HG03064 (cell line): ENCODE measurements around the gene RNF168.
"Not testable (repeated sequence)": the region's sequence is repeated elsewhere in the genome, so short reads cannot be mapped to it uniquely, and the experiment has no call there.

Source experiments
- ATAC-seq: cut with Tn5 transposase; IDR thresholded peaks from one replicate; pipeline ENCODE4 v1.9.1; 2021; ENCODE audit warnings: low read depth; ENCODE audit not compliant: unreplicated experiment

Gene RNF168

GRCh38 chr3:196517162-196517800 is 13.7 kb upstream of the RNF168 start:
- ATAC-seq = no peak

GRCh38 chr3:196514913-196515621 is 11.5 kb upstream of the RNF168 start, which contains the start of gene SMCO1:
Gene SMCO1, minus strand, starts transcription at chr3:196515346. Its CDS starts 137 bp downstream, at chr3:196515209.
- no peak for ATAC-seq

- no peak for ATAC-seq
Observed at GRCh38 chr3:196514350-196514716, 10.8 kb upstream of the RNF168 start.

GRCh38 chr3:196513697-196514349 is 10.3 kb upstream of the RNF168 start:
- no peak for ATAC-seq

GRCh38 chr3:196511646-196512425 is 8.3 kb upstream of the RNF168 start:
- not testable (repeated sequence) for ATAC-seq

GRCh38 chr3:196511108-196511507 is 7.5 kb upstream of the RNF168 start:
- ATAC-seq = not testable (repeated sequence)

- ATAC-seq = no peak
Observed at GRCh38 chr3:196506687-196507086, 3.1 kb upstream of the RNF168 start.

- ATAC-seq = no peak
Observed at GRCh38 chr3:196504556-196504955, 988 bp upstream of the RNF168 start.

GRCh38 chr3:196504077-196504398 is 470 bp upstream of the RNF168 start:
- ATAC-seq = not testable (repeated sequence)

- peak; percentile 3 for ATAC-seq
Observed at GRCh38 chr3:196502775-196503195, 783 bp downstream of the RNF168 start.

GRCh38 chr3:196501316-196502044 is 2.1 kb downstream of the RNF168 start:
- ATAC-seq = no peak

GRCh38 chr3:196499807-196500524 is 3.6 kb downstream of the RNF168 start:
- no peak for ATAC-seq

- no peak for ATAC-seq
Observed at GRCh38 chr3:196499061-196499460, 4.5 kb downstream of the RNF168 start.

GRCh38 chr3:196498297-196498696 is 5.3 kb downstream of the RNF168 start:
- no peak for ATAC-seq

GRCh38 chr3:196496183-196496582 is 7.4 kb downstream of the RNF168 start:
- ATAC-seq = no peak

- no peak for ATAC-seq
Observed at GRCh38 chr3:196493292-196493691, 10.3 kb downstream of the RNF168 start.

GRCh38 chr3:196492080-196492479 is 11.5 kb downstream of the RNF168 start:
- ATAC-seq = no peak

- no peak for ATAC-seq
Observed at GRCh38 chr3:196489747-196490146, 13.8 kb downstream of the RNF168 start.

- ATAC-seq = no peak
Observed at GRCh38 chr3:196486263-196486662, 17.3 kb downstream of the RNF168 start.

- ATAC-seq = no peak
Observed at GRCh38 chr3:196477678-196478077, 25.9 kb downstream of the RNF168 start.
